ENCODE measurements around the gene GPR37.

The GPR37 gene

GRCh38 chr7:124790645-124791044, 25.1 kb upstream of the GPR37 start:
- Mint-ChIP-seq H3K9me3 (peaks cover under 1% of the 10 kb centered on the region), H3K4me3 (no peak overlapping the region), H3K27me3 (peaks cover 15% of the 10 kb centered on the region), H3K4me1 (no peaks in the 10 kb centered on the region), H3K27ac (no peak overlapping the region), H3K36me3 (no peaks in the 10 kb centered on the region)
- DNase-seq (ENCODE audit: low spot score in 2 of 2) (no peak), ATAC-seq (ENCODE audit: low read depth) (no peak)

DNA sequence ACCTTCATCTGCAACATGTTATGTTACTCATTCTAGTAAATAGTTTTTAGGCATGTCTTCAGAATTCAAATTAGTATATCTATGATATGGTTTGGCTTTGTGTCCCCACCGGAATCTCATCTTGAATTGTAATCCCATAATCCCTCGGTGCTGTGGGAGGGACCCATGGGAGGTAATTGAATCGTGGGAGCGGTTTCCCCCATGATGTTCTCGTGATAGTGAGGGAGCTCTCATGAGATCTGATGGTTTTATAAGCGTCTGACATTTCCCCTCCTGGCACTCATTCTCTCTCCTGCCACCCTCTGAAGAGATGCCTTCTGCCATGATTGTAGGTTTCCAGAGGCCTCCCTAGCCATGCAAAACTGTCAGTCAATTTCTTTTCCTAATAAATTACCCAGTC, 20.4 kb upstream of the GPR37 start:
- H3K36me3 Mint-ChIP-seq, result no peaks in the 10 kb centered on the region
- ATAC-seq (ENCODE audit: low read depth) (no peak), DNase-seq (ENCODE audit: low spot score in 2 of 2) (no peak)
- H3K27me3 Mint-ChIP-seq, result peaks cover 6% of the 10 kb centered on the region
- no peak overlapping the region for H3K27ac Mint-ChIP-seq
- no peaks in the 10 kb centered on the region for H3K9me3 Mint-ChIP-seq
- no peak overlapping the region for H3K4me3 Mint-ChIP-seq
- no peaks in the 10 kb centered on the region for H3K4me1 Mint-ChIP-seq

DNA sequence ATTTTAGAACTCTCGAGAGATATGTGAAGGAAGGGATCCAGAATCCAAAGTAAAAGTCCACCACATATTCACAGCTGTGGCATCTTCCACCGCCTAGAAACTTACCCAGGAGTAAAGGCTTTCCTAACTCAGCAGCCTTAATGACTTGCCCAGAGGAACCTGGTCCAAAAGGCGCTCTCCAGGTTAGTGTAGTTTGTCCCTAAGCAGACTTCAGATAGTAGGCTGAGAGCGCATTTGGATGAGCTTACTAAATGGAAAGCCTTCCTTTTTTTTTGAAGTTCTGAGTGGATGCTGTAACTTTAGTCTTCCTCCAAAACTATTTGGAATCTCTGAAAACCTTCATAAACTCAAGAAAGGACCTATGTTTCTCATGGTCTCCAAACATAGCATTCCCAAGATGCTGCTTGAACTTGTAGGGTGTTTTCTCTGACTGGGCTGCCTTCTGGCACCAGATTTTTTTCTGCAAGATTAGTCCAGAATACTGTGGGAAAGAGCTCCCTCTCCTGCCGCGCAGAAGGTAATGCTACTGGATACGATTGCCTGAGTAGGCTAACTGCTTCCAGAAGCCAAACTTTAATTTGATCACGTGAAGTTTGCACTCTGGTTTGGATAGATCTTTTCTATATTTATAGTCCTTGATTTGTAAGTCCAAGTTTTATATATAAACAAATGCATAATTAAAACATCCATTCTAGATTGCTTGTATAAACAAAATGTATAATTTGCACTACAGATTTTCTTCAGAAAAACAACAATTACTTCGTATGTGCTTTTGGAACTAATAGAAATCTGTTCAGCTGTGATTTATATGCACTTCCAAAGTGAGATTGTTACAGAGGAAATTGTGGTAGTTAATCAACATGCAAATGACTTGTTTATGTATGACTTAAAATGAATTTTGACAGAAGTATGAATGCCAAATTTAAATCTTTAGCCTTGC, 19.6 kb upstream of the GPR37 start:
- peaks cover 5% of the 10 kb centered on the region for H3K27me3 Mint-ChIP-seq
- no peak overlapping the region for H3K4me3 Mint-ChIP-seq
- no peaks in the 10 kb centered on the region for H3K36me3 Mint-ChIP-seq
- no peaks in the 10 kb centered on the region for H3K9me3 Mint-ChIP-seq
- H3K4me1 Mint-ChIP-seq, result no peaks in the 10 kb centered on the region
- no peak overlapping the region for H3K27ac Mint-ChIP-seq
- ATAC-seq (ENCODE audit: low read depth), result no peak
- no peak for DNase-seq (ENCODE audit: low spot score in 2 of 2)

DNA sequence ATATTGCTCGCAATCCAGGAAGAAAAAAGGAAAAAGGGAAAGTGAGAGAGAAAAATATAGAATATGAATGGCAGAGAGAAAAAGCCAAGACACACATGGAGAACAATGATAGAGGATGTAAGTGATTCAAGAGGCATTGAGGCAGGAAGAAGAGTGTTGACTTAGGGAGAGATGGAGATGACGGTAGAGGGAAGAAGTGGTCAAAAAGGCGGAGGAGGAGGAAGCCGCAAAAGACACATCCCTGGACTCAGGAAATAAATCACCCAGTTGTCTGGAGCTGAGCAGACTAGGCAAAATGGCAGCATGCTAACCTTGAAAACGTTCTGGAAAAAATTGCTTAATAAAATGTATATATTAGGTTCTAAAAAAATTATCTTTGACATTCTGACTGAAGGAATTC, 17.7 kb upstream of the GPR37 start:
- no peak for DNase-seq (ENCODE audit: low spot score in 2 of 2)
- no peak for ATAC-seq (ENCODE audit: low read depth)
- H3K9me3 Mint-ChIP-seq, result no peaks in the 10 kb centered on the region
- H3K27ac Mint-ChIP-seq, result no peak overlapping the region
- peaks cover 3% of the 10 kb centered on the region for H3K27me3 Mint-ChIP-seq
- no peaks in the 10 kb centered on the region for H3K4me1 Mint-ChIP-seq
- H3K4me3 Mint-ChIP-seq, result no peak overlapping the region
- no peaks in the 10 kb centered on the region for H3K36me3 Mint-ChIP-seq

DNA sequence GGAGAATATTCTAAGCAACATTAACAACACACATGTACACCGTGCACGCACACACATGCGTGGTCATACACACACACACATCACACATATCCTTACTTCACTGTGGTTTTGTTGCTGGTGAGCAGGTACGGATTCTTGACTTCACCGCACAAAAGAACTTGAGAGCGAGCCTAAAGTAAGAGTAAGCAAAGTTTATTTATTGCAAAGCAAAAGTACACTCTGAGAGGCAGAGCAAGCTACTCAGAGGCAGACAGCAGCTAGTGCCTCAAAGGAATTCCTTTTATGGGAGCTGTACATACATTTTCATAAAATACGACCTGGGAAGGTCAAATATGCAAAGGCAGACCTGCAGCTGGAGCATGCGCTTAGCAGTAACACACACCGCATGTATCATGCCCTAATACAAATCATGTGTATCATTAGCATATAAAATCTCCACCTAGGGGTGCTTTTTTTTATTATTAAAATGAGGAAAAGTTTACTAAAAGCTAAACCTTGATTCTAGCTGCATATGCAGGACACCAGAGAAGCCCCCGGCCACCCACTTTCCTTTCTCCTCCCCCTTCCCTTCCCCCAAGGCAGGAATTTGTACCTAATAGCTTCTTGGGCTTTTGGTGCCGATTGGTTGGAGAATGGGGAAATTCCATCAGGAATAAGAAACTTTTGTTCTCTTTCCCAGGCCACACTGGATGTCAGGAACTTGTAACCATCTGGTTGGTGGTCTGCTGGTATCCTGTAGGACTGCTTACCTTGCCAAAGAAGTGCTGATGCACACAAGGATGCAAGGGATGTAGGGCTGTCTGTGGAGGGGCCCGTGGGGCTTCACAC, 16.5 kb upstream of the GPR37 start:
- H3K4me1 Mint-ChIP-seq, result no peaks in the 10 kb centered on the region
- no peak overlapping the region for H3K4me3 Mint-ChIP-seq
- H3K27ac Mint-ChIP-seq, result no peak overlapping the region
- H3K9me3 Mint-ChIP-seq, result no peaks in the 10 kb centered on the region
- no peak for ATAC-seq (ENCODE audit: low read depth)
- no peak for DNase-seq (ENCODE audit: low spot score in 2 of 2)
- no peaks in the 10 kb centered on the region for H3K36me3 Mint-ChIP-seq
- H3K27me3 Mint-ChIP-seq, result peaks cover 4% of the 10 kb centered on the region

DNA sequence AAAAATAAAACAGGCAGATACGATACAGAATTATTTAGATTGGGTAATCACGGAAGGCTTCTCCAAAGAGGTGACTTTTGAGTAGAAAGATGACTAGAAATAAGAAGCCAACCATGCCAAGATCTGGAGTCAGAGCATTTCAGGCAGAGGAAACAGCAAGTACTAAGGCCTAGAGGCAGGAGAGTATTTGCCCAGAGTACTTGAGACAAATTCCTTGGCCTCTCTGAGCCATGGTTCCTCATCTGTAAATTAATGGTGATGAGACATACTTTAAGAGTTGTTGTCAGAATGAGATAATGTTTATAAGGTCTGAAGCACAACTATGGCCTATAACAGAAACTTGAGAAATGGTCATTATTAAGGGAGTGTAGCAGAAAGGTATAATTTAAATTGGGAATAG, 15.8 kb upstream of the GPR37 start:
- DNase-seq (ENCODE audit: low spot score in 2 of 2), result no peak
- ATAC-seq (ENCODE audit: low read depth), result no peak
- H3K27me3 Mint-ChIP-seq, result peaks cover 4% of the 10 kb centered on the region
- H3K4me1 Mint-ChIP-seq, result no peaks in the 10 kb centered on the region
- no peak overlapping the region for H3K4me3 Mint-ChIP-seq
- H3K36me3 Mint-ChIP-seq, result no peaks in the 10 kb centered on the region
- H3K9me3 Mint-ChIP-seq, result no peaks in the 10 kb centered on the region
- no peak overlapping the region for H3K27ac Mint-ChIP-seq

DNA sequence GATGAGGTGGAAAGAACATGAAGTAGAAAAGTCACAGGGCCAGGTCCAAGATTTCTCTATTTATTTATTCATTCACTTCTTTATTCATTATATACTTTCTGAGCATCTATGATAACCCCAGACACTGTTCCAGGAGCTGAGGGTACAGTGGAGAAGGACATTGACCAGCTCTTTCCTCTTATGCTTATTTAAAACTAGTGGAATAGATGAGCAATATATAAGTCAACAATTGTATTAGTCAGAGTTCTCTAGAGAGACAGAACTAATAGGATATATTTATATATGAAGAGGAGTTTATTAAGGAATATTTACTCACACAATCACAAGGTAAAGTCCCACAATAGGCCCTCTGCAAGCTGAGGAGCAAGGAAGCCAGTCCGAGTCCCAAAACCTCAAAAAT, 15.0 kb upstream of the GPR37 start:
- Mint-ChIP-seq H3K4me3 (no peak overlapping the region), H3K9me3 (no peaks in the 10 kb centered on the region), H3K36me3 (no peaks in the 10 kb centered on the region), H3K27ac (no peak overlapping the region), H3K27me3 (peaks cover 4% of the 10 kb centered on the region), H3K4me1 (no peaks in the 10 kb centered on the region)
- no peak for ATAC-seq (ENCODE audit: low read depth)
- DNase-seq (ENCODE audit: low spot score in 2 of 2), result no peak

DNA sequence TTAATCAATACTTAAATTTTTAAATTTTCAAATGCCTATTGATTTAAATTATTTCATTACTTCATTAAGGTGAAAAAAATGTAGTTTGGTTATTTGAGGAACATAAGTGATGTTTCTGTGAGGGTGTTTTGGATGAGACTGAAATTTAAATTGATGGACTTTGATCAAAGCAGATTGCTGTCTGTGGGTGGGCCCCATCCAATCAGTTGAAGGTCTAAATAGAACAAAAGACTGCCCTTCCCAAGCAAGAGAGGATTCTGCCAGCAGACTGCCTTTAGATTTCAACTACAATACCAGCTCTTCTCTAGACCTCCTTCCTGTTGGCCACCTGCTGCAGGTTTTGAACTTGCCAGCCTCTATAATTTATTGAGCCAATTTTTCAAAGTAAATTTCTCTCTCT, 14.5 kb upstream of the GPR37 start:
- no peak for DNase-seq (ENCODE audit: low spot score in 2 of 2)
- Mint-ChIP-seq H3K36me3 (no peaks in the 10 kb centered on the region), H3K9me3 (no peaks in the 10 kb centered on the region), H3K27me3 (peaks cover 4% of the 10 kb centered on the region), H3K4me1 (no peaks in the 10 kb centered on the region), H3K4me3 (no peak overlapping the region), H3K27ac (no peak overlapping the region)
- ATAC-seq (ENCODE audit: low read depth), result no peak

- Mint-ChIP-seq H3K4me3 (no peak overlapping the region), H3K4me1 (no peaks in the 10 kb centered on the region), H3K36me3 (no peaks in the 10 kb centered on the region), H3K27ac (no peak overlapping the region), H3K9me3 (no peaks in the 10 kb centered on the region), H3K27me3 (peaks cover 4% of the 10 kb centered on the region)
- no peak for DNase-seq (ENCODE audit: low spot score in 2 of 2)
- no peak for ATAC-seq (ENCODE audit: low read depth)
Observed at GRCh38 chr7:124779620-124780019, 14.0 kb upstream of the GPR37 start.

DNA sequence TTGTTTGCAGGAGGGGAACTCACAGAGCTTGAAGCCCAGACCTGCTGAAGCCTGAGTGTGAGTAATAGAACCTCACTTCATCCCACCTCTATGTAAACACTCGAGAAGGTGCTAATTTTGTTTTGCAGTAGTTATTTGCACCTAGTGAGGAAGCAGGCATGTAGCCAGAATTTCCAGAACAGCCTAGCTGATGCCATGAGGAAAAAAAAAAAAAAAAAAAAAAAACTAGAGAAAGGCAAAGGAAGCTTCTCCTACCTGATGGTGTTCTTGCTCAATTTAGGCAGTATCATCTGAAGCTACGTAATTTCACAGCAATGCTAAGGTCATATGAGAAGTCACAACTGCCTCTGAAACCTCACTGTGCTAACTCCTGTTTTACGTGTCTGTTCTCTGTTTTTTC, 13.6 kb upstream of the GPR37 start:
- Mint-ChIP-seq H3K4me3 (no peak overlapping the region), H3K27ac (no peak overlapping the region), H3K9me3 (no peaks in the 10 kb centered on the region), H3K36me3 (no peaks in the 10 kb centered on the region), H3K27me3 (peaks cover 4% of the 10 kb centered on the region), H3K4me1 (no peaks in the 10 kb centered on the region)
- no peak for ATAC-seq (ENCODE audit: low read depth)
- no peak for DNase-seq (ENCODE audit: low spot score in 2 of 2)

DNA sequence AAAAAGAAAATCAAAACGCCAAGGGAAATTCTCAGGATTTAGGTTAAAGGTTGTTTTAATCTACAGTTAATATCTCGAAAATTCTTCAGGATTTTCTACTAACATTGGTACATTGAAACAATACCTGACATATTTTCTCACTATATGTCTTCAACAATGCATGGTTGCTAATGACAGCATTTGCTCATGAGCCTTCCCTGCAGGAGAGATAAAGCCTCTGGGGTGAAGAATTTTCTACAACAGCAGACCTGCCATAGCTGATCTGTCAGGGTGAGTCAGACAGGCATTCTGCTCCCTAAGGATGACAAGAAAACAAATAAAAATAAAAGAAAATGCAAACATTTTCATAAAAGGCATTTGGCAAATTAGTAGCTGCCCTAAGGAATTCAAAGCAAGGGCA, 11.7 kb upstream of the GPR37 start:
- peaks cover 4% of the 10 kb centered on the region for H3K27me3 Mint-ChIP-seq
- no peaks in the 10 kb centered on the region for H3K4me1 Mint-ChIP-seq
- no peaks in the 10 kb centered on the region for H3K9me3 Mint-ChIP-seq
- H3K36me3 Mint-ChIP-seq, result no peaks in the 10 kb centered on the region
- no peak for ATAC-seq (ENCODE audit: low read depth)
- no peak for DNase-seq (ENCODE audit: low spot score in 2 of 2)
- no peak overlapping the region for H3K27ac Mint-ChIP-seq
- no peak overlapping the region for H3K4me3 Mint-ChIP-seq

- no peaks in the 10 kb centered on the region for H3K4me1 Mint-ChIP-seq
- H3K9me3 Mint-ChIP-seq, result no peaks in the 10 kb centered on the region
- peaks cover 4% of the 10 kb centered on the region for H3K27me3 Mint-ChIP-seq
- H3K4me3 Mint-ChIP-seq, result no peak overlapping the region
- no peak for DNase-seq (ENCODE audit: low spot score in 2 of 2)
- no peak overlapping the region for H3K27ac Mint-ChIP-seq
- no peak for ATAC-seq (ENCODE audit: low read depth)
- H3K36me3 Mint-ChIP-seq, result no peaks in the 10 kb centered on the region
Observed at GRCh38 chr7:124776153-124776552, 10.6 kb upstream of the GPR37 start.

- Mint-ChIP-seq H3K9me3 (no peaks in the 10 kb centered on the region), H3K27ac (no peak overlapping the region), H3K4me1 (no peaks in the 10 kb centered on the region), H3K27me3 (peaks cover 4% of the 10 kb centered on the region), H3K36me3 (no peaks in the 10 kb centered on the region), H3K4me3 (no peak overlapping the region)
- no peak for DNase-seq (ENCODE audit: low spot score in 2 of 2)
- ATAC-seq (ENCODE audit: low read depth), result no peak
Observed at GRCh38 chr7:124775422-124775821, 9.8 kb upstream of the GPR37 start.

DNA sequence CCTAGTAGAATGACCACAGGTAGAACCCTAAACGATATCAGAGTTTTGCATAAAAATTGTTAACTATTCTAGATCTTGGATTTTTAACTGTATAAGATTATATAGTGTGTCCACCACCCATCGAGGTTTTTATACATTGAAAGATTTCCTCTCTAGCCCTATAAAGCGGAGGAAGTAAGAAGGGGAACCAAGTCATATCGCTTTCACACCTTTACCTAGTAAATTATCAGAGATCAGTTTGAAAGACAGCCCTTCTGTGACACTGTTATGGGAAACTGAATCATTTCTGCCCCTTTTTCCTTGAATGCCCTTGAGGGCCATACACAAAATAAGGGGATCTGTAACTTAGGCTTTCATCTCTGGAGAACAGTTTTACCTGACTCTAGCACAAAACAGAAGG, 8.3 kb upstream of the GPR37 start:
- ATAC-seq (ENCODE audit: low read depth) (no peak), DNase-seq (ENCODE audit: low spot score in 2 of 2) (no peak)
- Mint-ChIP-seq H3K4me1 (no peaks in the 10 kb centered on the region), H3K9me3 (no peaks in the 10 kb centered on the region), H3K4me3 (no peak overlapping the region), H3K27ac (no peak overlapping the region), H3K36me3 (no peaks in the 10 kb centered on the region), H3K27me3 (peaks cover 4% of the 10 kb centered on the region)

Data from memory B cell (primary cell).